Fibroblast of skin of back (primary cell): ENCODE results near the gene CCDC187.

Experiments used
- DNase-seq: peaks from one replicate; pipeline ENCODE4 v3.0.0-alpha.2; 2013

The CCDC187 gene

GRCh38 chr9:136311051-136312008 is 7.4 kb upstream of the CCDC187 start:
- no peak for DNase-seq

GRCh38 chr9:136310273-136311030 is 6.6 kb upstream of the CCDC187 start:
- no peak for DNase-seq

GRCh38 chr9:136309806-136310220 is 5.9 kb upstream of the CCDC187 start:
- no peak for DNase-seq

GRCh38 chr9:136309101-136309801 is 5.4 kb upstream of the CCDC187 start:
- DNase-seq = no peak

- DNase-seq = no peak
Observed at GRCh38 chr9:136308702-136309053, 4.8 kb upstream of the CCDC187 start.

- DNase-seq = no peak
Observed at GRCh38 chr9:136308006-136308701, 4.3 kb upstream of the CCDC187 start.

- no peak for DNase-seq
Observed at GRCh38 chr9:136307215-136307750, 3.4 kb upstream of the CCDC187 start.

GRCh38 chr9:136306211-136307208 is 2.6 kb upstream of the CCDC187 start:
- no peak for DNase-seq

GRCh38 chr9:136305804-136306203 is 1.9 kb upstream of the CCDC187 start:
- DNase-seq = no peak

GRCh38 chr9:136304981-136305380 is 1.1 kb upstream of the CCDC187 start:
- no peak for DNase-seq

GRCh38 chr9:136304456-136304855 is 562 bp upstream of the CCDC187 start:
- DNase-seq = no peak

GRCh38 chr9:136303066-136303824 is 649 bp downstream of the CCDC187 start:
- no peak for DNase-seq

GRCh38 chr9:136302527-136302926 is 1.4 kb downstream of the CCDC187 start:
- no peak for DNase-seq

- DNase-seq = no peak
Observed at GRCh38 chr9:136300866-136301265, 3.0 kb downstream of the CCDC187 start.

- DNase-seq = no peak
Observed at GRCh38 chr9:136300016-136300545, 3.8 kb downstream of the CCDC187 start.

GRCh38 chr9:136299541-136299940 is 4.4 kb downstream of the CCDC187 start:
- no peak for DNase-seq

- no peak for DNase-seq
Observed at GRCh38 chr9:136299116-136299515, 4.8 kb downstream of the CCDC187 start.

GRCh38 chr9:136297766-136298735 is 5.8 kb downstream of the CCDC187 start:
- no peak for DNase-seq
